GM12872 (cell line): Measurements from ENCODE around the gene LHX1.

Experiments
- TF ChIP-seq, protein P1 (sequence below): IDR thresholded peaks from 3 replicates; pipeline ENCODE4 v1.5.1; 2011; ENCODE audit warnings: low read depth, mild to moderate bottlenecking, low read length, moderate library complexity; ENCODE audit not compliant: insufficient read depth

The LHX1 gene

DNA sequence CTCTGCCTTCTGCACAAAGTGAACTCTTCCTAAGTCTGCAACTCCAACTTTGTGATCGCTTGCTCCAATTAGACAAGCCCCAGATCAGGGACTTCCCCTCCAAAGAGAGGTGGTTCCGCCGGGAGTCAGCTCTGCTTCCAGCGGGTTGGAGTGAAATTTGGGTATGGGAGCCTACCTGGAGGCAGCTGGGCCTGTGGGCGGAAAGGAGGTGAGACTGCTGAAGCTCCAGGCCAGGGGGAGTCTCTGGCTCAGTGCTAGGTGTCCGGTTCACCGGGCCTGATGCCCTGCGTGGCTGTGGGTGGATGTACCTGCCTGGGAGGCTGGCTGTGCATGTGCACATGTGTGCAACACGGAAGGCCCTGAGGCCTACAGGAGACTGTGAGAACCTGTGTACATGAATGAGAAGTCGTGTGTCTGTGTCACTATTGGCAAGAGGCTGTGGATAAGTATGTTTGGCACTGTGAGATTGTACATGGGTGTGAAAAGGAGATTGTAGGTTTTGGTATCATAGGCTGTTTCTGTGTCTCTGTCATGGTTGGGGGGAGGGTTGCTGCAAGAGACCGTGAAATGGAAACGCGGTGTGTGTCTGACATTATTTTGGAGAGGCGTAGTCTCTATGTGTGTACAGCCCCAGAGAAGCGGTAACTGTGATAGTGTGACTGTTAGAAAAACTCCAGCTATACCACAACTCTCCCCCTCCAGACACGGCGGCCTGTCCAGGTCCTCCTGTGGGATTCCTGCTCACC, 4.2 kb downstream of the LHX1 start:
- TF ChIP-seq, protein P1, sequence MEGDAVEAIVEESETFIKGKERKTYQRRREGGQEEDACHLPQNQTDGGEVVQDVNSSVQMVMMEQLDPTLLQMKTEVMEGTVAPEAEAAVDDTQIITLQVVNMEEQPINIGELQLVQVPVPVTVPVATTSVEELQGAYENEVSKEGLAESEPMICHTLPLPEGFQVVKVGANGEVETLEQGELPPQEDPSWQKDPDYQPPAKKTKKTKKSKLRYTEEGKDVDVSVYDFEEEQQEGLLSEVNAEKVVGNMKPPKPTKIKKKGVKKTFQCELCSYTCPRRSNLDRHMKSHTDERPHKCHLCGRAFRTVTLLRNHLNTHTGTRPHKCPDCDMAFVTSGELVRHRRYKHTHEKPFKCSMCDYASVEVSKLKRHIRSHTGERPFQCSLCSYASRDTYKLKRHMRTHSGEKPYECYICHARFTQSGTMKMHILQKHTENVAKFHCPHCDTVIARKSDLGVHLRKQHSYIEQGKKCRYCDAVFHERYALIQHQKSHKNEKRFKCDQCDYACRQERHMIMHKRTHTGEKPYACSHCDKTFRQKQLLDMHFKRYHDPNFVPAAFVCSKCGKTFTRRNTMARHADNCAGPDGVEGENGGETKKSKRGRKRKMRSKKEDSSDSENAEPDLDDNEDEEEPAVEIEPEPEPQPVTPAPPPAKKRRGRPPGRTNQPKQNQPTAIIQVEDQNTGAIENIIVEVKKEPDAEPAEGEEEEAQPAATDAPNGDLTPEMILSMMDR: no peak

DNA sequence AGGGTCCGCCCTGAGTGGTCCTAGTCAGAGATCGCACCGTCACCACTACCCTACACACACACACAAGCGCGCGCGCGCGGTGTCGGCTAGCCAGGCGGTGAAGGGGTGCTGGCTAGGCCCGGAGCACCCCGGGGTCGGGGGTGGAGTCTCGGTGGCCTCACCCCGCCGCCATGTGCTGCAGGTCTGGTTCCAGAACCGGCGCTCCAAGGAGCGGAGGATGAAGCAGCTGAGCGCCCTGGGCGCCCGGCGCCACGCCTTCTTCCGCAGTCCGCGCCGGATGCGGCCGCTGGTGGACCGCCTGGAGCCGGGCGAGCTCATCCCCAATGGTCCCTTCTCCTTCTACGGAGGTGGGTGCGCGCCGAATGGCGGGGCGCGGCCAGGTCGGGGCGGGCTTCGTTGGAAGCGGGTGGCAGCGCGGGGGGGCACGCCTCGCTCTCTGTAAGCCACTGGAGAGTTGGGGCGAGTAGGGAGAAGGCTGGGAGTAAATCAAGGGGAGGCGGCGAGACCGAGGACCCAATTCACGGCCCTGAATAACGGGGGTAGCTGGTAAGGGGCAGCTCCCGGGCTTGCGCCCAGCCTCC, 4.8 kb downstream of the LHX1 start:
- TF ChIP-seq, protein P1: no peak

DNA sequence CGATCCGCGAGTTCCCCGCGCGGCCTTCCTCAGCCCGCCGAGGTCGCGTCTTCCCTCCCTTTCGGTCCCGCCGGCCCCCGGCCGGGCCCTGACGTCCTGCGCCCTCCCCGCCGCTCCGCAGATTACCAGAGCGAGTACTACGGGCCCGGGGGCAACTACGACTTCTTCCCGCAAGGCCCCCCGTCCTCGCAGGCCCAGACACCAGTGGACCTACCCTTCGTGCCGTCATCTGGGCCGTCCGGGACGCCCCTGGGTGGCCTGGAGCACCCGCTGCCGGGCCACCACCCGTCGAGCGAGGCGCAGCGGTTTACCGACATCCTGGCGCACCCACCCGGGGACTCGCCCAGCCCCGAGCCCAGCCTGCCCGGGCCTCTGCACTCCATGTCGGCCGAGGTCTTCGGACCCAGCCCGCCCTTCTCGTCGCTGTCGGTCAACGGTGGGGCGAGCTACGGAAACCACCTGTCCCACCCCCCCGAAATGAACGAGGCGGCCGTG, 5.4 kb downstream of the LHX1 start:
- TF ChIP-seq, protein P1: no peak

DNA sequence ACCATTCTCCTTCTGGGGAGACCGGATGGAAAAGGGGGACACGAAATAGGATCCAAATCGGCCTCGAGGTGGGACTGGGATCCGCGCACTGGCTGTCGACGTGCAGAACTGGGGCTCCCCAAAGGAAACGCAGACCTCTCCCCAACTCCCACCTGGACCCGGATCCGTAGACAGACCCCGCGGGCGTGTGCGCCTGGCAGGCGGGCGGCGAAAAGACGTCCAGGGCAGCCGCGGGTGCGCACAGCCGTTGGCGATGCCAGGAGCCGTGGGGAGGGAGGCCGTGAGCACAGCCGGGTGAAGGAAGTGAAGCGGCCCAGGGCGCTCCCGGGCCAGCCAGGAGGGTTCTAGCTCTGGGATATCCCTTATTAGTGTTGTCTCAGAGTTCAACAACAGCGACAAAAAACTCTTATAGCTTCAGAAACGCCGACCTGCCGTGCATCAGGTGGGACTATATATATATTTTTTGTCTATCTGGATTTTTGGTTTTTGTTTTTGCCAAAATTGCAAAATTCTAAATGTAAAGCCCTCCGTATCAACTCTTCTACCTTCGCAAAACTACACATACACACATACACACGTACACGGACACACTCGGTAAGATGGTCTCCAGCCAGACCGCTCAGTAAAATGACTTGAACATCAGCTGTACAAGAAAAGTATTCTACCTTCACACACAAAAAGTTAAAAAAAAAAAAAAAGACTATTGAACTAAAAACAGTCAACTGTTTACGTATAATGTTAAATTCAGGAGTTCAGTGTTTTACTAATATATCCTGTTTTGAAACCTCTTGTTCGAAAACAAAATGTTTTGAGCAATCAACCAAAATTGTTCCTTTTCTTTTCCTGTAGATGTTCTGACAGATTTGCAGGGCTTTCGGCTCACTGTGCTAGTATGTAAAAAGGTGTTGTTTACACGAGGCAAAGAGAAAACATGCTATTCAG, 6.2 kb downstream of the LHX1 start:
- TF ChIP-seq, protein P1: no peak

DNA sequence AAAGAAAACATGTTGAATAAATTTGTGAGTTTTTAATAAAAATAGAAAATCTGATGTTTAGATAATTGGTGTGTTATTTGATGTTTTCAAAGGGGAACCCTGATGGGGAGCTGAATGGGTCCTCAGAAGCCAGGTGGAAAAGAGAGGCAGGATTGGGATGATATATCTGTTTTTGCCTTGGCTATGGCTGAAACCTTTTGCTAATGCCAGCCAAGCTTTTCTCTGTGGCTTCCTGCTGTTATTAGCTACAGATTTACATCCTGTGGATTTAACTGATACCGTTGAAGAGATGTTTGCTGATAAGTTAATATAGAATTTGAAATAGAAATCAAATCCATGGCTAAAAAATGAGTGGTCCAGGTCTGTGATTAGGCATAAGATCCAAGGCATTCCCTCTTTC, 7.3 kb downstream of the LHX1 start:
- TF ChIP-seq, protein P1: no peak

DNA sequence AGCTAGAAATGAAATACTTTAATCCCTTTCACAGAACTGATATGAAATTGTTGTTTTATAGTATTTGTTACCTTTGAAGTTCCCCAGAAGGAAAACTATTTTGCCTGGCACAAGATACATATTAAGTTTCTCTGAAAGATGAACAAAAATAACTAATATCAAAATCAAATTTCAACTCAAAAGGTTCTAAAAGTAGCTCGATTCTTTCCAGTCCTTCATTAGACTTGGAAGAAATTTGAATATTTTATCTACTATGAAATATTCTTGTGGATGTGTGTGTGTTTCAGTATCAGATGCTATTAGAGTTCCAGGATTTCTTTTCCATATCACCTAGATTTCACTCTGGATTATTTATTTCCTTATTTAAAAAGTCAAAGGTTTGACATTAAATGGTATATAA, 7.9 kb downstream of the LHX1 start:
- TF ChIP-seq, protein P1: no peak
